DMS153 treated with DMSO at 0.1 percent for 48 hours (cell line): ENCODE data around the gene MTCH2.
A peak's percentile ranks its signal among the peaks of the same experiment; 100 is the strongest.
"Not testable (repeated sequence)": the region's sequence is repeated elsewhere in the genome, so short reads cannot be mapped to it uniquely, and the experiment has no call there.

Experiments used
- DNase-seq: peaks from one replicate; lab custom pipeline; 2025; ENCODE audit not compliant: unreplicated experiment; lab: John Stamatoyannopoulos, UW

The MTCH2 gene

GRCh38 chr11:47642099-47642855 lies at the start of gene MTCH2:
MTCH2 (minus strand) TSS chr11:47642559; CDS start chr11:47642465, 94 bp downstream.
- peak; percentile 96 for DNase-seq

GRCh38 chr11:47691979-47692378 lies 49.6 kb upstream of the MTCH2 start:
- DNase-seq, result no peak

- no peak for DNase-seq
Observed at GRCh38 chr11:47689480-47689879, 47.1 kb upstream of the MTCH2 start.

- DNase-seq, result no peak
Observed at GRCh38 chr11:47688991-47689390, 46.6 kb upstream of the MTCH2 start.

GRCh38 chr11:47688111-47688510 lies 45.8 kb upstream of the MTCH2 start:
- no peak for DNase-seq

- DNase-seq, result not testable (repeated sequence)
Observed at GRCh38 chr11:47686704-47687103, 44.3 kb upstream of the MTCH2 start.

GRCh38 chr11:47686151-47686550 lies 43.8 kb upstream of the MTCH2 start:
- no peak for DNase-seq

- DNase-seq, result no peak
Observed at GRCh38 chr11:47675851-47676250, 33.5 kb upstream of the MTCH2 start.

- no peak for DNase-seq
Observed at GRCh38 chr11:47672283-47672730, 29.9 kb upstream of the MTCH2 start.

GRCh38 chr11:47669856-47670255 lies 27.5 kb upstream of the MTCH2 start:
- DNase-seq, result no peak

GRCh38 chr11:47668665-47669064 lies 26.3 kb upstream of the MTCH2 start:
- DNase-seq, result no peak

- DNase-seq, result no peak
Observed at GRCh38 chr11:47667555-47667954, 25.2 kb upstream of the MTCH2 start.

GRCh38 chr11:47667135-47667534 lies 24.8 kb upstream of the MTCH2 start:
- no peak for DNase-seq

- not testable (repeated sequence) for DNase-seq
Observed at GRCh38 chr11:47664936-47665335, 22.6 kb upstream of the MTCH2 start.

GRCh38 chr11:47661245-47661644 lies 18.9 kb upstream of the MTCH2 start:
- no peak for DNase-seq

- no peak for DNase-seq
Observed at GRCh38 chr11:47659276-47659675, 16.9 kb upstream of the MTCH2 start.

GRCh38 chr11:47656260-47656885 lies 14.0 kb upstream of the MTCH2 start:
- DNase-seq, result no peak

- DNase-seq, result no peak
Observed at GRCh38 chr11:47651818-47652469, 9.6 kb upstream of the MTCH2 start.

GRCh38 chr11:47649276-47649675 lies 6.9 kb upstream of the MTCH2 start:
- DNase-seq, result no peak

GRCh38 chr11:47646019-47646418 lies 3.7 kb upstream of the MTCH2 start:
- DNase-seq, result no peak

- DNase-seq, result no peak
Observed at GRCh38 chr11:47645500-47645899, 3.1 kb upstream of the MTCH2 start.

- no peak for DNase-seq
Observed at GRCh38 chr11:47641600-47642098, 710 bp downstream of the MTCH2 start.
